Spleen (tissue), 11 donors: Measurements from ENCODE around the gene DEFB110. TPM values are rescaled to one million over a fixed set of nuclear protein-coding genes. Genes with fewer than 3 reads are reported as not detected.

Source experiments
- DNase-seq: peaks from one replicate; pipeline ENCODE4 v3.0.0-alpha.2; 2020
- H3K27ac ChIP-seq, 8 donors: fragments of 200-600 bp; sonication (generic) in 7 of 8; 1 replicate in 4 of 8; 2 replicates in 4 of 8; pipeline versions ENCODE4 v1.5.0 to v1.8.0; 2016 to 2021; ENCODE audit warnings: inconsistent platforms in 4 of 8, mild to moderate bottlenecking in 4 of 8, moderate library complexity in 1 of 8
- H3K27me3 ChIP-seq, 7 donors: fragments of 200-600 bp; sonication (generic) in 6 of 7; replicated peaks in 1 of 7; 1 replicate in 4 of 7; 2 replicates in 3 of 7; pipeline versions ENCODE4 v1.5.0 to v1.8.0; 2016 to 2021; ENCODE audit warnings: inconsistent platforms in 3 of 7, mild to moderate bottlenecking in 1 of 7
- H3K36me3 ChIP-seq, 6 donors: fragments of 200-600 bp; sonication (generic) in 5 of 6; 1 replicate in 4 of 6; 2 replicates in 2 of 6; pipeline versions ENCODE4 v1.5.0 to v1.8.0; 2016 to 2021; ENCODE audit warnings: inconsistent platforms in 2 of 6
- H3K4me1 ChIP-seq, 6 donors: fragments of 200-600 bp; sonication (generic) in 5 of 6; 1 replicate in 3 of 6; 2 replicates in 3 of 6; pipeline versions ENCODE4 v1.5.0 to v1.8.0; 2016 to 2021; ENCODE audit warnings: inconsistent platforms in 3 of 6
- H3K4me3 ChIP-seq, 8 donors: fragments of 200-600 bp; sonication (generic) in 7 of 8; 1 replicate in 4 of 8; 2 replicates in 4 of 8; pipeline versions ENCODE4 v1.5.0 to v1.8.0; 2016 to 2021; ENCODE audit warnings: inconsistent platforms in 4 of 8, mild to moderate bottlenecking in 4 of 8, moderate library complexity in 2 of 8
- H3K9me3 ChIP-seq, 8 donors: fragments of 200-600 bp; sonication (generic) in 7 of 8; 1 replicate in 4 of 8; 2 replicates in 4 of 8; pipeline versions ENCODE4 v1.5.0 to v1.8.0; 2016 to 2021; ENCODE audit warnings: inconsistent platforms in 4 of 8
- POLR2A ChIP-seq, 3 donors: fragments of 450-650 bp; IDR thresholded peaks; one replicate each; pipeline ENCODE4 v1.5.1; 2017; ENCODE audit warnings: antibody characterized with exemption in 3 of 3, mild to moderate bottlenecking in 1 of 3
- POLR2AphosphoS5 ChIP-seq, 3 donors: sonication (generic); formaldehyde crosslinking; IDR thresholded peaks; one replicate each; pipeline ENCODE4 v1.5.1; 2017; ENCODE audit warnings: antibody characterized with exemption in 3 of 3
- WGBS, 5 donors: extraction: QIAGEN DNeasy Blood & Tissue Kit in 3 of 5; methylation state at CpG; one replicate each; pipeline versions ENCODE4 v1.1.5 to v1.1.7; 2013 to 2018; 5-methylcytosine and 5-hydroxymethylcytosine counted together
- intact Hi-C: fragments of 100-400 bp; cut with DNase I; formaldehyde crosslinking; loops from one replicate; pipeline ENCODE4 v1.15.0; 2023; ENCODE audit warnings: low total_unique reads
- polyA plus RNA-seq, 3 donors: library from polyadenylated mRNA; stranded (reverse); fragments of 200-250 nt; gene quantifications; one replicate each; pipeline ENCODE4 v1.2.1, GENCODE V29; 2013
- total RNA-seq, 7 donors: library from RNA; depleted of rRNA in 3 of 7; stranded (reverse); fragments of >200 nt in 3 of 7; fragmentation: NEBNext Ultra II Directional in 4 of 7; extraction: Animal tissue kit (Norgen Biotek cat#: 25700) in 4 of 7; gene quantifications; one replicate each; pipeline versions ENCODE4 v1.1.0 to v1.2.1, GENCODE V29; 2016 to 2021
- TF ChIP-seq, protein P1 (sequence below), 11 experiments: fragments of 200-600 bp in 7 of 11; fragments of 450-650 bp in 4 of 11; sonication (generic) in 4 of 11; IDR thresholded peaks in 8 of 11; conservative IDR thresholded peaks in 3 of 11; 1 replicate in 7 of 11; 2 replicates in 4 of 11; pipeline versions ENCODE4 v1.4.0 to v1.8.0; 2016 to 2021; ENCODE audit warnings: antibody characterized with exemption in 11 of 11, inconsistent platforms in 4 of 11, mild to moderate bottlenecking in 1 of 11
- donor health status: healthy with polysubstance abuse.
- donor health status: DM: no; HTN: no; CAD: no; lungs with moderate emphysema.
- donor health status: DM: no; HTN: no; CAD: no.
- donor health status: Bipolar disorder and iron deficiency.
- donor health status: healthy.
- donor health status: DM: no; HTN: no; CAD: no.
- donor health status: DM: yes; HTN: yes; CAD: no.

The DEFB110 gene
- total and polyA plus RNA-seq, 10 donors = not detected

DNA sequence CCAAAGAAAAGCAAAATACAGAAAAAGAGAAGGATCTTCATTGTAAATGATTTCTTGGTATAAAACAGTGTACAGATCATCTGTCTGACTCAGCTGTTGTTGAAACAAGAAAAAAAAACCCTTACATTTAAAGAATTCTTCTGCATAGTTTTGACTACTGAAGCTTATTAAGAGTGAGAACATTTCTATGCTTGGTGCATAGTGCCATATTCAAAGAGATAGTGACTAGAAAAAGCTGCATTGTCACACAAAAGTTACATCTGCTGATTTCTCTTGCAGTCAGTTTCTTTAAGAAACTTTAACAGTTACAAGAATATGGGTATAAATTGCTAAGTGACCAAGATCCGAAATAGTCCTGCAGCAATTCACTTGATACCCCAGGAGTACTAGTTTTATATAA, 28.0 kb upstream of the DEFB110 start, which contains the start of gene DEFB112:
DEFB112 (minus strand) TSS at position 101 of the 400 bp plus-strand sequence; CDS start at position 41, 60 bp downstream.
- H3K36me3 ChIP-seq = no peaks in the 10 kb centered on the region
- H3K27ac ChIP-seq = no peak within 1 kb of the TSS
- H3K9me3 ChIP-seq = peaks cover 0 to 4% (median 0%) of the 10 kb centered on the region in 8 donors
- DNase-seq = no peak
- no peaks in the 10 kb centered on the region for H3K27me3 ChIP-seq
- no peak within 1 kb of the TSS for H3K4me3 ChIP-seq
- no peaks in the 10 kb centered on the region for H3K4me1 ChIP-seq
- TF ChIP-seq, protein P1, sequence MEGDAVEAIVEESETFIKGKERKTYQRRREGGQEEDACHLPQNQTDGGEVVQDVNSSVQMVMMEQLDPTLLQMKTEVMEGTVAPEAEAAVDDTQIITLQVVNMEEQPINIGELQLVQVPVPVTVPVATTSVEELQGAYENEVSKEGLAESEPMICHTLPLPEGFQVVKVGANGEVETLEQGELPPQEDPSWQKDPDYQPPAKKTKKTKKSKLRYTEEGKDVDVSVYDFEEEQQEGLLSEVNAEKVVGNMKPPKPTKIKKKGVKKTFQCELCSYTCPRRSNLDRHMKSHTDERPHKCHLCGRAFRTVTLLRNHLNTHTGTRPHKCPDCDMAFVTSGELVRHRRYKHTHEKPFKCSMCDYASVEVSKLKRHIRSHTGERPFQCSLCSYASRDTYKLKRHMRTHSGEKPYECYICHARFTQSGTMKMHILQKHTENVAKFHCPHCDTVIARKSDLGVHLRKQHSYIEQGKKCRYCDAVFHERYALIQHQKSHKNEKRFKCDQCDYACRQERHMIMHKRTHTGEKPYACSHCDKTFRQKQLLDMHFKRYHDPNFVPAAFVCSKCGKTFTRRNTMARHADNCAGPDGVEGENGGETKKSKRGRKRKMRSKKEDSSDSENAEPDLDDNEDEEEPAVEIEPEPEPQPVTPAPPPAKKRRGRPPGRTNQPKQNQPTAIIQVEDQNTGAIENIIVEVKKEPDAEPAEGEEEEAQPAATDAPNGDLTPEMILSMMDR (IDR thresholded peaks at IDR 0.05 in 8 of 11, conservative IDR thresholded peaks at IDR 0.05 in 3 of 11) = no peak
- TF ChIP-seq POLR2AphosphoS5 (IDR thresholded peaks at IDR 0.05) (no peak), POLR2A (IDR thresholded peaks at IDR 0.05) (no peak)
- intact Hi-C loops = no loop called here
- WGBS, 5 donors = 66 to 78% (median 71%) methylated on average over 1 of the region's 1 CpG

DNA sequence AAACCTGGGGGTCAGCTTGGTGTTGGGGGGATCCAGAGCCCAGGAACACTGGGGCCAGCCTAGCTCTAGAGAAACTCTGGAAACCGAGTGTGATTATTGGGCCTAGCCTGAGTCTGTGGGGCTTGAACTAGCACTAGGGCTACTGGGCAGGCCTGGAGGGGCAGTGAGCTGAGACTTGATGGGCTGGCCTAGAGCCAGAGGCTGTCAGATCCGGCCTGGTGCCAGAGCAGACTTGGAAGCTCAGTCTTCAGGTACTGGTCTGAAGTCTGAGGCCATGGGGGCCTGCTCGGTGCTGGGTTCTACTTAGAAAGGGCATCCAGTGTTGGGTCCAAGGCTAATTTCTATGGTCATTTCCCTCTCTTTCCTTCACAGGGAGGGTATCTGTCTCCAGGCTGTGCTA, 25.2 kb upstream of the DEFB110 start:
- TF ChIP-seq POLR2AphosphoS5 (IDR thresholded peaks at IDR 0.05) = no peak
- TF ChIP-seq, protein P1 (IDR thresholded peaks at IDR 0.05 in 8 of 11, conservative IDR thresholded peaks at IDR 0.05 in 3 of 11) = no peak
- TF ChIP-seq POLR2A (IDR thresholded peaks at IDR 0.05) = no peak
- Histone ChIP-seq H3K4me3 (no peak overlapping the region), H3K9me3 (peaks cover 0 to 4% (median 0%) of the 10 kb centered on the region in 8 donors), H3K36me3 (no peaks in the 10 kb centered on the region), H3K4me1 (no peaks in the 10 kb centered on the region), H3K27me3 (no peaks in the 10 kb centered on the region), H3K27ac (no peak overlapping the region)
- DNase-seq = no peak
- intact Hi-C loops = no loop called here
- WGBS, 5 donors = 65 to 82% (median 81%) methylated on average over 2 to 3 of the region's 3 CpGs

DNA sequence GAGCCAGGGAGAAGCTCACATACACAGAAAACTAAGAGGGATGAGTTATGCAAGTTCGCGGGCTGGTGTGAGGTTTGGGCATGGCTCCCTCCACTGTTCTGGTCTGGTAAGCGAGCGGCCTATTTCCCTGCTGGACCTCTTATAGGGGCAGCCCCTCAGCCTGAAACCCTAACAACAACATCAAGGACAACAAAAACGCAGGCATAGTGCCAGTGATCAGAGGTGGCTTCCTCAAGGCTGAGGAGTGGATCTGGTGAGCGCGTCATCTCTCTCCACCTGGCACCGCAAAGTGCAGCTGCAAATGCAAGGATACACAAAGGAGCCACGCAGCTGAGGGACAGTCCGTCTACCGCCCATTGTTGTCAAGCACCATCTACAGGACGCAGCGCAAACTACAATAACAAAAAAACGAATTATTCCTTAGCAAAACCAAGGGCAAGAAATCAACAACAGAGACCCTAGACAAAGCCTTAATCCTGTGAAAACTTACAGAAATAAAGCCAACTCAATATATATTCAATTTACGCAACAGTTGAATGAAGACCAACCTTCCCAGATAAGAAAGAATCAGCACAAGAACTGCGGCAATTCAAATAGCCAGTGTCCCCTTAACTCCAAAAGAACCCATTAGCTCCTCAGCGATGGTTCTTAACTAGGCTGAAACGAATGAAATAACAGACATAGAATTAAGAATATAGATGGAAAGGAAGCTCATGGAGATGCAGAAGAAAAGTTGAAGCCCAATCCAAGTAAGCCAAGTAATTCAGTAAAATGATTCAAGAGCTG, 9.2 kb upstream of the DEFB110 start:
- DNase-seq = no peak
- no peak overlapping the region for H3K27ac ChIP-seq
- TF ChIP-seq, protein P1 (IDR thresholded peaks at IDR 0.05 in 8 of 11, conservative IDR thresholded peaks at IDR 0.05 in 3 of 11) = no peak
- TF ChIP-seq POLR2A (IDR thresholded peaks at IDR 0.05) (no peak), POLR2AphosphoS5 (IDR thresholded peaks at IDR 0.05) (no peak)
- H3K27me3 ChIP-seq = no peaks in the 10 kb centered on the region
- 47 to 56% (median 48%) methylated on average over 18 of the region's 18 CpGs for WGBS, 5 donors
- H3K4me3 ChIP-seq = no peak overlapping the region
- peaks cover 0 to 14% (median 0%) of the 10 kb centered on the region in 8 donors for H3K9me3 ChIP-seq
- intact Hi-C loops = no loop called here
- H3K4me1 ChIP-seq = no peaks in the 10 kb centered on the region
- H3K36me3 ChIP-seq = no peaks in the 10 kb centered on the region

DNA sequence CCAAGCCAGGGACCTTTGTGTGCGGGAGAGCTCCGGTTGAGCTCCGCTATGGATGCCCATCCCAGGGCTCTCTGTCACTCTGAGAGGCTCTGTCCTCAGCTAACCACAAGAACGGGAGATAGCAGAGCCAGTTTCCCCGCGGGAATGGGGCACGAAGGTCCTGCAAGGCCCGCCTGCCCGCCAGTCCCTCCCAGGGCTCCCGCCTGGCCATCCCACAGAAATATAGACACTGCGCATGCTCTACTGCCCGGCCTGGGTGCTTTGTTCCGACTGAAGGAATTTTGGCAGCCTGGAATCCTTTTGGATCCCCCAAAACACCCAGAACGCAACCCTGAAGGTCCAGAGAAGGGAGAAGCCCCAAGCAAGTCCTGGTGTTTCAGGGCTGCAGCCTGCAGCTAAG, 8.6 kb upstream of the DEFB110 start:
- 83 to 89% (median 86%) methylated on average over 5 to 14 of the region's 14 CpGs for WGBS, 5 donors

More for the DNA sequence above, 8.6 kb upstream of the DEFB110 start:
- intact Hi-C loops = no loop called here
- TF ChIP-seq, protein P1 (IDR thresholded peaks at IDR 0.05 in 8 of 11, conservative IDR thresholded peaks at IDR 0.05 in 3 of 11) = no peak
- TF ChIP-seq POLR2A (IDR thresholded peaks at IDR 0.05) (no peak), POLR2AphosphoS5 (IDR thresholded peaks at IDR 0.05) (no peak)
- peak; percentile 49 for DNase-seq
- Histone ChIP-seq H3K4me3 (no peak overlapping the region), H3K4me1 (no peaks in the 10 kb centered on the region), H3K27me3 (no peaks in the 10 kb centered on the region), H3K27ac (no peak overlapping the region), H3K9me3 (peaks cover 0 to 14% (median 0%) of the 10 kb centered on the region in 8 donors), H3K36me3 (no peaks in the 10 kb centered on the region)
